Measurements from ENCODE around the gene FAF1.

DNA sequence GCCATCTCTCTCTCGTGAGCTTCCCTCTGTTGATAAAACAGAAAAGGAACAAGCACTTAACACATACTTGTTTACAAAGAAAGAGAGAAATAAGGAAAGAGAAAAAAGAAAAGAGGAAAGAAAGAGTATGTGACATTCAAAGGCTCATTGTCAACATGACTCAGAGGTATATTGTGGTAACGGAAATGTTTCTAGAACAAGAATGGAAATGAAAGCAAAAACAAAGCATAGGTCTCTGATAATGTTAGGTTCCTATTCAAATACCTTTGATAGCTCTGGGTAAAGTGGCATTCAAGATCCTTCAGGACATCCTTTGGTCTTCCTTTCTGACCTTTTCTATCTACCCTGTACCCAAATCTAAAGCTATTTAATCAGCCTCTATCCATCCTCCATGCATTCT, 469.4 kb downstream of the FAF1 start:
- TF ChIP-seq, protein P1, sequence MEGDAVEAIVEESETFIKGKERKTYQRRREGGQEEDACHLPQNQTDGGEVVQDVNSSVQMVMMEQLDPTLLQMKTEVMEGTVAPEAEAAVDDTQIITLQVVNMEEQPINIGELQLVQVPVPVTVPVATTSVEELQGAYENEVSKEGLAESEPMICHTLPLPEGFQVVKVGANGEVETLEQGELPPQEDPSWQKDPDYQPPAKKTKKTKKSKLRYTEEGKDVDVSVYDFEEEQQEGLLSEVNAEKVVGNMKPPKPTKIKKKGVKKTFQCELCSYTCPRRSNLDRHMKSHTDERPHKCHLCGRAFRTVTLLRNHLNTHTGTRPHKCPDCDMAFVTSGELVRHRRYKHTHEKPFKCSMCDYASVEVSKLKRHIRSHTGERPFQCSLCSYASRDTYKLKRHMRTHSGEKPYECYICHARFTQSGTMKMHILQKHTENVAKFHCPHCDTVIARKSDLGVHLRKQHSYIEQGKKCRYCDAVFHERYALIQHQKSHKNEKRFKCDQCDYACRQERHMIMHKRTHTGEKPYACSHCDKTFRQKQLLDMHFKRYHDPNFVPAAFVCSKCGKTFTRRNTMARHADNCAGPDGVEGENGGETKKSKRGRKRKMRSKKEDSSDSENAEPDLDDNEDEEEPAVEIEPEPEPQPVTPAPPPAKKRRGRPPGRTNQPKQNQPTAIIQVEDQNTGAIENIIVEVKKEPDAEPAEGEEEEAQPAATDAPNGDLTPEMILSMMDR (conservative IDR thresholded peaks at IDR 0.05; ENCODE audit: low read length) = no peak
- no peak for TF ChIP-seq EZH2phosphoT487 (IDR thresholded peaks at IDR 0.05; ENCODE audit: borderline replicate concordance, low read depth, low read length)

Data from OCI-LY7 (cell line).